Left lobe of liver (tissue), 2 donors: ENCODE data around the gene ACVR1B. TPM values are rescaled to one million over a fixed set of nuclear protein-coding genes. Genes with fewer than 3 reads are reported as not detected.

Source experiments
- ATAC-seq: fragments of 200-7000 bp; cut with Tn5 transposase; one replicate; pipeline ENCODE4 v1.9.1; 2020; ENCODE audit warnings: mild to moderate bottlenecking, moderate library complexity
- DNase-seq: peaks from one replicate; pipeline ENCODE4 v3.0.0-alpha.2; 2020; ENCODE audit warnings: low spot score
- total RNA-seq: library from RNA; stranded (reverse); gene quantifications from one replicate; pipeline ENCODE4 v1.2.1, GENCODE V29; 2021
- donor health status: DM: no; HTN: no; CAD: no; lungs with moderate emphysema.
- donor health status: DM: no; HTN: yes; CAD: no.

Gene ACVR1B
- total RNA-seq, 1 donor from 2014 or later = 28.0 TPM

GRCh38 chr12:52041035-52041434, 89.5 kb downstream of the ACVR1B start:
- DNase-seq (no peak), ATAC-seq (no peak)

- no peak for ATAC-seq
- no peak for DNase-seq
Measured at GRCh38 chr12:52041695-52042123, 90.2 kb downstream of the ACVR1B start.

- DNase-seq (no peak), ATAC-seq (no peak)
Measured at GRCh38 chr12:52042706-52043385, 91.3 kb downstream of the ACVR1B start.

GRCh38 chr12:52043386-52044212, 92.1 kb downstream of the ACVR1B start:
- ATAC-seq (peak; percentile 11), DNase-seq (no peak)

- peak; percentile 90 for ATAC-seq
- peak; percentile 86 for DNase-seq
Measured at GRCh38 chr12:52044292-52044983, 92.9 kb downstream of the ACVR1B start.

- no peak for DNase-seq
- ATAC-seq = peak; percentile 3
Measured at GRCh38 chr12:52045794-52046199, 94.3 kb downstream of the ACVR1B start.

Other genes starting within 250 kb of the ACVR1B start
- 0.68 TPM for gene FIGNL2, start 103.0 kb upstream of the ACVR1B start, total RNA-seq
- not detected for gene ANKRD33, start 63.6 kb upstream of the ACVR1B start, total RNA-seq
- gene ACVRL1, start 44.2 kb upstream of the ACVR1B start, total RNA-seq = 7.1 TPM
- 5.5 TPM for gene TAMALIN, start 55.2 kb downstream of the ACVR1B start, total RNA-seq
- gene NR4A1, start 99.7 kb downstream of the ACVR1B start, total RNA-seq = 5.4 TPM
- gene ATG101, start 118.3 kb downstream of the ACVR1B start, total RNA-seq = 18.0 TPM
- gene SMIM41, start 128.0 kb downstream of the ACVR1B start, total RNA-seq = not detected
- gene KRT80, start 240.3 kb downstream of the ACVR1B start, total RNA-seq = 0.28 TPM